MG63 (cell line): ENCODE results near the gene RPS19BP1. TPM values are rescaled to one million over a fixed set of nuclear protein-coding genes. Genes with fewer than 3 reads are reported as not detected.

Experiments used
- DNase-seq: peaks from one replicate; pipeline ENCODE4 v3.0.0-alpha.2; 2020
- H3K27me3 ChIP-seq: fragments of 250-450 bp; sonication (Bioruptor Pico); 2 replicates; pipeline ENCODE4 v1.5.1; 2020; ENCODE audit warnings: mild to moderate bottlenecking, moderate library complexity
- H3K36me3 ChIP-seq: fragments of 250-450 bp; sonication (Bioruptor Pico); 2 replicates; pipeline ENCODE4 v1.5.1; 2020; ENCODE audit warnings: mild to moderate bottlenecking, moderate library complexity
- H3K4me3 ChIP-seq: fragments of 250-450 bp; sonication (Bioruptor Pico); 2 replicates; pipeline ENCODE4 v1.5.1; 2020; ENCODE audit warnings: mild to moderate bottlenecking, moderate library complexity
- H3K9me3 ChIP-seq: fragments of 250-450 bp; sonication (Bioruptor Pico); 2 replicates; pipeline ENCODE4 v1.5.1; 2020; ENCODE audit warnings: mild to moderate bottlenecking, moderate library complexity
- total RNA-seq: library from RNA; depleted of rRNA; stranded (reverse); fragments of >200 nt; shearing (Covaris generic); gene quantifications from 2 replicates; pipeline ENCODE4 v1.2.3, GENCODE V29; 2014; ENCODE audit warnings: low replicate concordance; rRNA removed

The RPS19BP1 gene
- total RNA-seq, 1 experiment from 2014 or later, result 161 TPM

DNA sequence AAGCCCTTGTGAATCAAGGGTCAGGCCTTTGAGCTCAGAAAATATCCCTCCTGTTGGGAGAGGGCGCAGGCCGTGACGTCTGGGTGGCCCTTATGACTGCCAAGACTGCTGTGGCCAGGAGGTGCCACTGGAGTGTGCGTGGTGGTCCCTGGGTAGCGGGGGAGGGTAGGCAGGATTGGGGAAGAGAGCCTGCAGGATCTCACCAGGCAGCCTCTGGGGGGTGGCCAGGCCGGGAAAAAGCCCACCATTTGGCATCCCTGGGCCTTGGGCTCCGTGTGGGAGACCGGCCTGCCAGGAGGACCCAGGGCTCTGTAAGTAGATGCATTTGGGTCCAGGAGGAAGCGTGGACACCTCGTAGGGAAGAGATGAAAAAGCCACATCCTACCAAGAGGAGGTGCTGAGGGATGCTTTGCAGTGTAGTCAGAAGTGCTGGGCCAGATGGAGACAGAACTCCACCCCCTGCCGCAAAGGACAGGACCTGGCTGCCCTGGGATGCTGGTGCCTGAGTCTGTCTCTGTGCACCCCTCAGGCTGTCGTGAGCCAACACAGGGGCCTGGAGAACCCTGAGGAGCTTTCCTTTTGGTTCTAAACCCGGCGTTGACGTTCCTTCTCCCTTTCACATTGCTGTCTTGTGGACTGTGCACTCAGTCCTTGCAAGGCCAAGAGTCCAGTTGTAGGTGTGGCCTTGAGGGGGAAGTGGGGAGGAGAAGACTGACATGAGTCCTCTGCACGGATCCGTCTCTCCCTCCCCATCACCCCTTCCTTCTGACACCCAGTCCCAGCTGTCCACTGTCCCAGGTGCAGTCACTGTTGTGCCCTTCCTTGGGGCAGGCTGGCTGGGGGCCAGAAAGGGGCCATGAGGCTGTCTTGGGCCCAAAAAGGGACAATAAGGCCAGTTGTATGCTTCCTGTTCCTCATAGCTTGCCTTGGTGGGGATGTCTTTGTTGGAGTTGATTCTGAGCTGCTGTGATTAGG, 43.2 kb downstream of the RPS19BP1 start:
- H3K36me3 ChIP-seq, result no peaks in the 10 kb centered on the region
- H3K27me3 ChIP-seq, result no peaks in the 10 kb centered on the region
- no peak overlapping the region for H3K4me3 ChIP-seq
- no peaks in the 10 kb centered on the region for H3K9me3 ChIP-seq
- no peak for DNase-seq

DNA sequence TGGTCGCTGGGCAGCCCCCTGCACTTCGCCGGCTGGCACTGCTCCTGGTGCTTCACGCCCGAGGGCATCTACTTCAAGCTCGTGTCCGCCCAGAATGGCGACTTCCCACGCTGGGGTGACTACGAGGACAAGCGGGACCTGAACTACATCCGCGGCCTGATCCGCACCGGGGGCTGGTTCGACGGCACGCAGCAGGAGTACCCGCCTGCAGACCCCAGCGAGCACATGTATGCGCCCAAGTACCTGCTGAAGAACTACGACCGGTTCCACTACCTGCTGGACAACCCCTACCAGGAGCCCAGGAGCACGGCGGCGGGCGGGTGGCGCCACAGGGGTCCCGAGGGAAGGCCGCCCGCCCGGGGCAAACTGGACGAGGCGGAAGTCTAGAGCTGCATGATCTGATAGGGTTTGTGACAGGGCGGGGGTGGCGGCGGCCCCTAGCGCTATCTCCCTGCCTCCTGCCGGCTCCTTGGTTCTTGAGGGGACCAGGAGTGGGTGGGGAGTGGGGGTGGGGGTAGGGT, 43.9 kb downstream of the RPS19BP1 start:
- Histone ChIP-seq H3K9me3 (no peaks in the 10 kb centered on the region), H3K36me3 (no peaks in the 10 kb centered on the region), H3K27me3 (no peaks in the 10 kb centered on the region), H3K4me3 (no peak overlapping the region)
- no peak for DNase-seq

DNA sequence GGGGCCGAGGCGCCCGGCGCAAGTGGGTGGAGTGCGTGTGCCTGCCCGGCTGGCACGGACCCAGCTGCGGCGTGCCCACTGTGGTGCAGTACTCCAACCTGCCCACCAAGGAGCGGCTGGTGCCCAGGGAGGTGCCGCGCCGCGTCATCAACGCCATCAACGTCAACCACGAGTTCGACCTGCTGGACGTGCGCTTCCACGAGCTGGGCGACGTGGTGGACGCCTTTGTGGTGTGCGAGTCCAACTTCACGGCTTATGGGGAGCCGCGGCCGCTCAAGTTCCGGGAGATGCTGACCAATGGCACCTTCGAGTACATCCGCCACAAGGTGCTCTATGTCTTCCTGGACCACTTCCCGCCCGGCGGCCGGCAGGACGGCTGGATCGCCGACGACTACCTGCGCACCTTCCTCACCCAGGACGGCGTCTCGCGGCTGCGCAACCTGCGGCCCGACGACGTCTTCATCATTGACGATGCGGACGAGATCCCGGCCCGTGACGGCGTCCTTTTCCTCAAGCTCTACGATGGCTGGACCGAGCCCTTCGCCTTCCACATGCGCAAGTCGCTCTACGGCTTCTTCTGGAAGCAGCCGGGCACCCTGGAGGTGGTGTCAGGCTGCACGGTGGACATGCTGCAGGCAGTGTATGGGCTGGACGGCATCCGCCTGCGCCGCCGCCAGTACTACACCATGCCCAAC, 44.6 kb downstream of the RPS19BP1 start:
- Histone ChIP-seq H3K9me3 (no peaks in the 10 kb centered on the region), H3K4me3 (no peak overlapping the region), H3K36me3 (no peaks in the 10 kb centered on the region), H3K27me3 (no peaks in the 10 kb centered on the region)
- DNase-seq, result no peak

DNA sequence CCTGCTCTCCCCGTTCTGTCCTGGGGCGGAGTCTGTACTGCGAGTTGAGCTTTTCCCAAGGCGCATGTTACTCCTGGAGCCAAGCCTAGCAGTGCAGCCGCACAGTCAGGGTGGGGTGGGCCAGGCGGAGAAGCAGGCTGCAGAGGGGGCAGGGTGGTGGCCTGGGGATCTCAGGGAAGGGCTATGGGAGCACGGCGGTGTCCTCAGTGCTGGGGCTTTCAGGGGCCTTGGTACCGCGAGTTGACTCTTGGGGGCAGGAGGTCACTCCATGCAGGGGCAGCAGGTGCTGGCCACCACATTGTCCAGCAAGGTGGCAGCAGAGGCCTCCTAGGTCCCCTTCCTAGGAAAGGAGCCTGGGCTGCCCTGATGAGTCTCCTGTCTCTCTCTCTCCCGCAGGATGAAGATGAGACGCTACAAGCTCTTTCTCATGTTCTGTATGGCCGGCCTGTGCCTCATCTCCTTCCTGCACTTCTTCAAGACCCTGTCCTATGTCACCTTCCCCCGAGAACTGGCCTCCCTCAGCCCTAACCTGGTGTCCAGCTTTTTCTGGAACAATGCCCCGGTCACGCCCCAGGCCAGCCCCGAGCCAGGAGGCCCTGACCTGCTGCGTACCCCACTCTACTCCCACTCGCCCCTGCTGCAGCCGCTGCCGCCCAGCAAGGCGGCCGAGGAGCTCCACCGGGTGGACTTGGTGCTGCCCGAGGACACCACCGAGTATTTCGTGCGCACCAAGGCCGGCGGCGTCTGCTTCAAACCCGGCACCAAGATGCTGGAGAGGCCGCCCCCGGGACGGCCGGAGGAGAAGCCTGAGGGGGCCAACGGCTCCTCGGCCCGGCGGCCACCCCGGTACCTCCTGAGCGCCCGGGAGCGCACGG, 45.4 kb downstream of the RPS19BP1 start:
- DNase-seq, result no peak
- Histone ChIP-seq H3K27me3 (no peaks in the 10 kb centered on the region), H3K9me3 (no peaks in the 10 kb centered on the region), H3K36me3 (no peaks in the 10 kb centered on the region), H3K4me3 (no peak overlapping the region)

DNA sequence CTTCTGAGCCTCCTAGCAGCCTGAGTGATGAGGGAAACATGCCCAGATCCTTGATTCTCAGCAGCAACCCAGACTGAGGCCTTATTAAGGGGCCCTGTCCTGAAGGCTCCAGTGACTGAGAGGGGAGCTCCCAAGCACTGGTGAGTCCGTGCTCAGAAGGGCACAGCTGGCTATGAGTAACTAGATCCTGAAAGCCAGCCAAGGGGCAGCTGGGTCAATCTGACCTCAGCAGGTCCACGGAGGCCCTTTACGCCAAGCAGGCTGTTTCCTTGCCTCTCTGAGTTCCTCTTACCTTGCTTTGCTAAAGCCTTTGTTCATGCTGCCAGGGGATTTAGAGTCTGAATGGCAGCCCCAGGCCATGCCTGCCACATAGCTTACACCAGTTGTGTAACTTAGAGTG, 49.8 kb downstream of the RPS19BP1 start:
- peak; percentile 34 for DNase-seq

DNA sequence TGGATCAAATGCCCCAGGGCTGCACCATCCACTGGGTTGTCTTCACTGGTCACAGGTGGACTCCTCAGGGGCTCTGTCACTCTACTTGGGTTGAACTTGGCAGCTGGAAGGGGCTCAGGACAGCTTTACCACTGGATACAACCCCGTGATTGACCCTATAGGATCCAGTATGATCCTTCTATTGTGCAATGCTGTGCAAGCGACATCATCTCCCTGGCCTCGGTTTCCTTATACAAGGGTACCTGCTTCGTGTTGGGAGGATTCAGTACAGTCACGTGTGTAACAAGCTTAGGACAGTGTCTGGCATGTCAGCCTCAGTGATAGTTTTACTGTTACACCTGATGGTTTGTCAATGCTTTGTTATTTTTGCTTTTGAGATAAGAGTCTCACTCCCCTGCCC, 51.0 kb downstream of the RPS19BP1 start:
- no peaks in the 10 kb centered on the region for H3K27me3 ChIP-seq
- no peaks in the 10 kb centered on the region for H3K36me3 ChIP-seq
- H3K9me3 ChIP-seq, result no peaks in the 10 kb centered on the region
- H3K4me3 ChIP-seq, result no peak overlapping the region
- DNase-seq, result no peak

More for the DNA sequence above, 49.8 kb downstream of the RPS19BP1 start:
- H3K36me3 ChIP-seq, result no peaks in the 10 kb centered on the region
- H3K4me3 ChIP-seq, result no peak overlapping the region
- no peaks in the 10 kb centered on the region for H3K27me3 ChIP-seq
- H3K9me3 ChIP-seq, result no peaks in the 10 kb centered on the region

DNA sequence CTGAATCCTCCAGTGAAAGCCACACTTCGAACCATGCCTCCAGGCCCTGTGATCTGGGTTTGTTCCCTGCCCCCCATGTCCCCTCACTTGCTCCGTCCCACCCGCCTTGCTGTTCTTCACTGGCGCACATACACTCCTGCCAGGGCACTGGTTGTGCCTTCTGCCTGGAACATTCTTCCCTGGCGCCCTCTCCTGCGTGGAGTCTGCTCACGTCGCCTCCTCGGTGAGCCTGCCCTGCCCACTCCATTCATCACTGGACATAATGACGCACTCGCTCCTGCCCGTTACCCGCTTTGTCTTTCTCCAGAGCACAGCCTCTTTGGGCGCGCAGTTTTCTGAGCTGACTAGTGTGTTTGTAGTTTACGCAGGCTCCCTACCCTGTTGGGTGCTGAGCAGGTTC, 51.5 kb downstream of the RPS19BP1 start:
- no peaks in the 10 kb centered on the region for H3K9me3 ChIP-seq
- no peaks in the 10 kb centered on the region for H3K27me3 ChIP-seq
- H3K36me3 ChIP-seq, result no peaks in the 10 kb centered on the region
- DNase-seq, result no peak
- H3K4me3 ChIP-seq, result no peak overlapping the region

DNA sequence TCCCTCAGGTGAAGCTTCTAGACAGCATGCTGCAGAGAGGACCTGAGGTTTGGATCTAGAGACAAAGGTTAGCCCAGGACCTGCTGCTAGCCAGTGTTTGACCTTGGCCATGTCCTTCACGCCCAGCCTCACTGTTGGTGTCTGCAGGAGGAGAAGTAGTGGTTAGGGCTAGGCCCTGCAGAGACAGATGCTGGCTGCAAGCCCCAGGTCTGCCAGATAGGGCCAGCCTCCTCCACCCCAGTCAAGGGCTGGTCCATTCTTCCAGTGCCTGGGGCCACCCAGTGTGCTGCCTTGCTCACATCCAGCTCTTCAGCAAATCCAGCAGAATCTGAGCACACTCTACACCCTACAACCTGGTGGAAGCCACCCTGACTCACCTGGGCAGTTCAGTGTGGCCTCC, 52.0 kb downstream of the RPS19BP1 start:
- H3K4me3 ChIP-seq, result no peak overlapping the region
- no peaks in the 10 kb centered on the region for H3K9me3 ChIP-seq
- H3K36me3 ChIP-seq, result no peaks in the 10 kb centered on the region
- no peaks in the 10 kb centered on the region for H3K27me3 ChIP-seq
- no peak for DNase-seq

DNA sequence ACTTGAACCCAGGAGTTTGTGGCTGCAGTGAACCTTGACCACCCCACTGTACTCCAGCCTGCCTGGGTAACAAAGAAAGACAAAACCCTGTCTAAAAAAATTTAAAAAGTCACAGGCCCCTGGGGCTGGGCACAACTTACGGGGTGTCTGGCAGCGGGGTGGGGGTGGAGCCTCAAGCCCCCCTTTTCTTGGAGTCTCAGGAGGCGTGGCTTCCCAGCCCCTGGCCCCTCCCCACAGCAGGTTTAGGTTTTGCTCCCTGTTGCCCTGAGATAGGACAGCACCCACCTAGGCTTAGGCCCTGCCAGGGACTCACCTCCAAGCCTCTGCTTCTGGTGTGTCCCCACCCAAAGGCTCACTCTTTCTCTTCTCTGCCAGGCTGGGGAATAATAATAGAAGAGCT, 53.3 kb downstream of the RPS19BP1 start:
- Histone ChIP-seq H3K4me3 (no peak overlapping the region), H3K9me3 (no peaks in the 10 kb centered on the region), H3K27me3 (no peaks in the 10 kb centered on the region), H3K36me3 (no peaks in the 10 kb centered on the region)
- no peak for DNase-seq

Other genes starting within 250 kb of the RPS19BP1 start
- gene RPL3, start 213.1 kb downstream of the RPS19BP1 start, total RNA-seq, result 2,271 and 3,763 TPM in 2 replicates
- 32.3 and 58.3 TPM in 2 replicates for gene SYNGR1, start 182.8 kb downstream of the RPS19BP1 start, total RNA-seq
- 24.1 and 32.9 TPM in 2 replicates for gene TAB1, start 133.0 kb downstream of the RPS19BP1 start, total RNA-seq
- gene MGAT3, start 75.7 kb downstream of the RPS19BP1 start, total RNA-seq, result 0.20 TPM in 1 of 2 replicates, not detected in the other
- 32.3 and 32.7 TPM in 2 replicates for gene MIEF1, start 30.5 kb downstream of the RPS19BP1 start, total RNA-seq
- gene ATF4, start 12.2 kb downstream of the RPS19BP1 start, total RNA-seq, result 345 and 436 TPM in 2 replicates
- not detected in 2 replicates for gene CACNA1I, start 38.0 kb upstream of the RPS19BP1 start, total RNA-seq